Measurements from ENCODE around the gene SERPINA12.

GRCh38 chr14:94542811-94543440 is 33.7 kb upstream of the SERPINA12 start:
- TF ChIP-seq EZH2 (IDR thresholded peaks at IDR 0.05; ENCODE audit: low read length) = no peak
- no peak for TF ChIP-seq CTCF (optimal IDR thresholded peaks at IDR 0.05 in 1 of 3, IDR thresholded peaks at IDR 0.05 in 1 of 3, conservative IDR thresholded peaks at IDR 0.05 in 1 of 3; ENCODE audit: extremely low read depth in 1 of 3, insufficient read depth in 2 of 3, low read length in 3 of 3)

All from keratinocyte (primary cell).